Stimulated activated CD4-positive, alpha-beta T cell treated with anti-CD3 and anti-CD28 coated beads, Interleukin-15, amount 100 ng/mL, for 24 hours (primary cell): ENCODE data around the gene MAPRE3.
"Not testable (repeated sequence)": the region's sequence is repeated elsewhere in the genome, so short reads cannot be mapped to it uniquely, and the experiment has no call there.

Experiments
- DNase-seq: peaks from one replicate; pipeline ENCODE4 v3.0.0-alpha.2; 2020

Gene MAPRE3

GRCh38 chr2:27071990-27072830 lies 101.8 kb downstream of the MAPRE3 start:
- peak; percentile 64 for DNase-seq

- no peak for DNase-seq
These were observed 102.5 kb downstream of the MAPRE3 start for GRCh38 chr2:27072920-27073319.

- DNase-seq = no peak
These were observed 103.3 kb downstream of the MAPRE3 start for GRCh38 chr2:27073782-27074181.

GRCh38 chr2:27074738-27075565 lies 104.5 kb downstream of the MAPRE3 start:
- DNase-seq = peak; percentile 51

GRCh38 chr2:27075566-27075871 lies 105.1 kb downstream of the MAPRE3 start:
- DNase-seq = not testable (repeated sequence)

- DNase-seq = no peak
These were observed 105.9 kb downstream of the MAPRE3 start for GRCh38 chr2:27076323-27076722.
